ENCODE results near the gene DPM2.

DPM2 gene

GRCh38 chr9:127972236-127972871 is 34.7 kb upstream of the DPM2 start:
- DNase-seq, result no peak

- DNase-seq, result peak; percentile 48
These were observed 33.9 kb upstream of the DPM2 start for GRCh38 chr9:127971357-127972235.

GRCh38 chr9:127970401-127971313 is 33.0 kb upstream of the DPM2 start:
- peak; percentile 76 for DNase-seq

GRCh38 chr9:127968700-127969383 is 31.2 kb upstream of the DPM2 start:
- no peak for DNase-seq

- no peak for DNase-seq
These were observed 30.4 kb upstream of the DPM2 start for GRCh38 chr9:127968042-127968441.

- DNase-seq, result no peak
These were observed 29.6 kb upstream of the DPM2 start for GRCh38 chr9:127967151-127967809.

- no peak for DNase-seq
These were observed 28.9 kb upstream of the DPM2 start for GRCh38 chr9:127966416-127967150.

GRCh38 chr9:127965953-127966352 is 28.3 kb upstream of the DPM2 start:
- no peak for DNase-seq

- DNase-seq, result no peak
These were observed 25.9 kb upstream of the DPM2 start for GRCh38 chr9:127963359-127964064.

GRCh38 chr9:127963041-127963358 is 25.3 kb upstream of the DPM2 start:
- no peak for DNase-seq

GRCh38 chr9:127962278-127962677 is 24.6 kb upstream of the DPM2 start:
- DNase-seq, result no peak

- no peak for DNase-seq
These were observed 24.0 kb upstream of the DPM2 start for GRCh38 chr9:127961613-127962155.

- DNase-seq, result no peak
These were observed 23.5 kb upstream of the DPM2 start for GRCh38 chr9:127961155-127961490.

GRCh38 chr9:127960410-127961154 is 22.9 kb upstream of the DPM2 start:
- DNase-seq, result no peak

- no peak for DNase-seq
These were observed 22.3 kb upstream of the DPM2 start for GRCh38 chr9:127959841-127960409.

- DNase-seq, result no peak
These were observed 21.7 kb upstream of the DPM2 start for GRCh38 chr9:127959398-127959797.

GRCh38 chr9:127958728-127959127 is 21.1 kb upstream of the DPM2 start:
- no peak for DNase-seq

- peak; percentile 80 for DNase-seq
These were observed 17.8 kb upstream of the DPM2 start for GRCh38 chr9:127955294-127956015.

- DNase-seq, result no peak
These were observed 17.2 kb upstream of the DPM2 start for GRCh38 chr9:127954831-127955293.

Measured in CD4-positive, alpha-beta T cell treated with Interleukin-12 subunit alpha and Interleukin-12 subunit beta, for 1 hour (primary cell).